Measurements from ENCODE around the gene TSSC4.

DNA sequence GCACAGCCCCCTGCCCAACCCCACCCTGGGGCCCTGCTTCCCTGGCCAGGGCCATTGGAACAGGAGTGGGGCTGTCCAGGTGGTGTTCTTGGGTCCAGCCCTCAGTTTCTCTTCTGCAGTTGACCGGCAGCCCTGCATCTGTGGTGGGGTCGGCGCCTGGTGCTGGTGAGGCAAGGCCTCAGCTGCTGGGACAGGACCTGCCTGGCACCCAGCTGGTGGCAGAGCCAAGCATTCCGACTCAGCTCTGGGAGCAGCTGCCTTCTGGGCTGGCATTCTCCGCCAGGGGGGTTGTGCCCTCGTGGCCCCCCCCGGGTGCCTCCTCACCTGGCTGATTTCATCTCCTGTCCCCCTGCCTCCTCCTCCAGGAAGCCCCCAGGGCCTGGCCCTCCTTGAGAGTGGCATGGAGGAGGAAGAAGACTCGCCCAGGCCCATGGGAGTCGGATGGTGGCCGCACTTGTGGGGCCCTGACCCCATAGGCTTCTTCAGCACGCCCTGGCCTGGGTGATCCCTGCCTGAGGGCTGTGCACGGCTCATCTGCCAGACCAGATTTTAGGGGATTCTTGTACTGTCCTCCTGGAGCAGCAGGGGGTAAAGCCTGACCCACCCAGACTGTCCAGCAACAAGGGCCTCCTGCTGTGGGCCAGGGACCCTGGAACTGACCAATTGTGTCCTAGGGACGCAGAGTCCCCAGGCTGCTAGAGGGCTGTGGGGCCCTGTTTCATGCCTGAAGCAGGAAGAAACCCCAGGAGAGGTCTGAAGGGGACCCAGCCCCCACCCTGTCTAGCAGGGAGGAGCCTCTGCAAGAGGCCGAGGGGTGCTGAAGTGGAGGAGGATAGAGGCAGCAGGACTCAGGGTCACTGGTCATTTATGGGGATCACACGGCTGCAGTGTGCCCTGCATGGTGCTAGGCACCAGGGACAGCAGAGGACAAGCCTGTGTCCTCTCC lies 11.8 kb upstream of the TSSC4 start:
- TF ChIP-seq CTCF (IDR thresholded peaks at IDR 0.05) = no peak
- TF ChIP-seq EP300 (IDR thresholded peaks at IDR 0.05) = no peak
- TF ChIP-seq POLR2A (IDR thresholded peaks at IDR 0.05) = no peak
